Measurements from ENCODE around the gene POC1B.

GRCh38 chr12:89373763-89374572, 151.9 kb downstream of the POC1B start:
- TF ChIP-seq CTCF (IDR thresholded peaks at IDR 0.05) (no peak), POLR2A (IDR thresholded peaks at IDR 0.05) (no peak)

All from body of pancreas (tissue), 4 donors.